Ishikawa (cell line): ENCODE results near the gene PDS5B.

Source experiments
- CEBPB ChIP-seq: IDR thresholded peaks from 2 replicates; pipeline ENCODE4 v1.6.1; 2012
- NFIC ChIP-seq: IDR thresholded peaks from 2 replicates; pipeline ENCODE4 v1.6.1; 2012
- RAD21 ChIP-seq: IDR thresholded peaks from 2 replicates; pipeline ENCODE4 v1.6.1; 2012; ENCODE audit warnings: low read depth
- REST ChIP-seq: IDR thresholded peaks from 2 replicates; pipeline ENCODE4 v1.6.1; 2012; ENCODE audit warnings: low read depth, mild to moderate bottlenecking
- TAF1 ChIP-seq: IDR thresholded peaks from 2 replicates; pipeline ENCODE4 v1.6.1; 2012; ENCODE audit warnings: low read depth, mild to moderate bottlenecking

- no peak for TF ChIP-seq REST
- no peak for TF ChIP-seq TAF1
- TF ChIP-seq CEBPB, result no peak
- no peak for TF ChIP-seq RAD21
- TF ChIP-seq NFIC, result no peak
These were observed 196.8 kb downstream of the PDS5B start for GRCh38 chr13:32783067-32783466.
